Vagina (tissue), 2 donors: ENCODE data around the gene PALLD. TPM values are rescaled to one million over a fixed set of nuclear protein-coding genes. Genes with fewer than 3 reads are reported as not detected.

Source experiments
- DNase-seq, 2 donors: peaks; one replicate each; pipeline ENCODE4 v3.0.0-alpha.2; 2017; ENCODE audit errors: extremely low spot score in 2 of 2
- H3K27ac ChIP-seq: fragments of 200-600 bp; sonication (generic); one replicate; pipeline ENCODE4 v1.5.1; 2019
- H3K27me3 ChIP-seq: fragments of 200-600 bp; sonication (generic); one replicate; pipeline ENCODE4 v1.5.1; 2019
- H3K36me3 ChIP-seq, 2 donors: fragments of 200-600 bp; sonication (generic); one replicate each; pipeline ENCODE4 v1.5.1; 2017 to 2019
- H3K4me1 ChIP-seq: fragments of 200-600 bp; sonication (generic); one replicate; pipeline ENCODE4 v1.5.1; 2019
- H3K4me3 ChIP-seq, 2 donors: fragments of 200-600 bp; sonication (generic); 1 replicate in 1 of 2; 2 replicates in 1 of 2; pipeline ENCODE4 v1.5.1; 2016 to 2019
- H3K9me3 ChIP-seq: fragments of 200-600 bp; sonication (generic); one replicate; pipeline ENCODE4 v1.5.1; 2019
- POLR2A ChIP-seq, 2 donors: fragments of 450-650 bp; IDR thresholded peaks; one replicate each; pipeline ENCODE4 v1.6.1; 2017; ENCODE audit warnings: antibody characterized with exemption in 2 of 2, mild to moderate bottlenecking in 2 of 2, moderate library complexity in 2 of 2
- POLR2AphosphoS5 ChIP-seq, 2 donors: sonication (generic); formaldehyde crosslinking; IDR thresholded peaks; one replicate each; pipeline ENCODE4 v1.9.0; 2017; ENCODE audit warnings: antibody characterized with exemption in 2 of 2, mild to moderate bottlenecking in 2 of 2, low read depth in 1 of 2; ENCODE audit not compliant: insufficient read depth in 1 of 2
- intact Hi-C: fragments of 100-400 bp; cut with DNase I; formaldehyde crosslinking; loops from one replicate; pipeline ENCODE4 v1.15.1; 2023
- total RNA-seq: library from RNA; depleted of rRNA; stranded (reverse); fragments of >200 nt; gene quantifications from one replicate; pipeline ENCODE4 v1.2.3, GENCODE V29; 2016
- TF ChIP-seq, protein P1 (sequence below), 3 experiments: fragments of 450-650 bp in 2 of 3; fragments of 200-600 bp in 1 of 3; sonication (generic) in 1 of 3; IDR thresholded peaks; one replicate each; pipeline ENCODE4 v1.5.1; 2017 to 2019; ENCODE audit warnings: antibody characterized with exemption in 3 of 3, mild to moderate bottlenecking in 2 of 3, moderate library complexity in 2 of 3

The PALLD gene
- total RNA-seq, 1 donor from 2014 or later = 229 TPM

DNA sequence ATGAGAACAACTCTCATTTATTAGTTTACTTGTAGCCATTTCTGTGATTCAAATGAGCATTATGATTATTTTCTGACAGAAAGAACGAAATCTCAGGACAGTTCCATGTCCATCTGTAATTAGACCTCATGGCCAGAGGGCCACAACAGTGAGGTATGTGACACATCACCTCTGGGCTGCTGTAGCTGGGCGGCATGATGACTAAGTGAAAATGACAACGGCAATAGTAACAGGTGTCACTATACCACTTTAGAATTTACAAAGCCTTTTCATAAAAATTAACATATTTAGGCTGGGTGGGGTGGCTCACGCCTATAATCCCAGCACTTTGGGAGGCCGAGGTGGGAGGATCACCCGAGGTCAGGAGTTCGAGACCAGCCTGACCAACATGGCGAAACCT lies 260.6 kb downstream of the PALLD start:
- Histone ChIP-seq H3K4me3 (no peak overlapping the region), H3K4me1 (no peaks in the 10 kb centered on the region), H3K36me3 (no peaks in the 10 kb centered on the region), H3K9me3 (no peaks in the 10 kb centered on the region), H3K27ac (no peak overlapping the region), H3K27me3 (no peaks in the 10 kb centered on the region)
- TF ChIP-seq, protein P1, sequence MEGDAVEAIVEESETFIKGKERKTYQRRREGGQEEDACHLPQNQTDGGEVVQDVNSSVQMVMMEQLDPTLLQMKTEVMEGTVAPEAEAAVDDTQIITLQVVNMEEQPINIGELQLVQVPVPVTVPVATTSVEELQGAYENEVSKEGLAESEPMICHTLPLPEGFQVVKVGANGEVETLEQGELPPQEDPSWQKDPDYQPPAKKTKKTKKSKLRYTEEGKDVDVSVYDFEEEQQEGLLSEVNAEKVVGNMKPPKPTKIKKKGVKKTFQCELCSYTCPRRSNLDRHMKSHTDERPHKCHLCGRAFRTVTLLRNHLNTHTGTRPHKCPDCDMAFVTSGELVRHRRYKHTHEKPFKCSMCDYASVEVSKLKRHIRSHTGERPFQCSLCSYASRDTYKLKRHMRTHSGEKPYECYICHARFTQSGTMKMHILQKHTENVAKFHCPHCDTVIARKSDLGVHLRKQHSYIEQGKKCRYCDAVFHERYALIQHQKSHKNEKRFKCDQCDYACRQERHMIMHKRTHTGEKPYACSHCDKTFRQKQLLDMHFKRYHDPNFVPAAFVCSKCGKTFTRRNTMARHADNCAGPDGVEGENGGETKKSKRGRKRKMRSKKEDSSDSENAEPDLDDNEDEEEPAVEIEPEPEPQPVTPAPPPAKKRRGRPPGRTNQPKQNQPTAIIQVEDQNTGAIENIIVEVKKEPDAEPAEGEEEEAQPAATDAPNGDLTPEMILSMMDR (IDR thresholded peaks at IDR 0.05) = no peak
- TF ChIP-seq POLR2AphosphoS5 (IDR thresholded peaks at IDR 0.05; ENCODE audit: insufficient read depth in 1 of 2, low read depth in 1 of 2) (no peak), POLR2A (IDR thresholded peaks at IDR 0.05) (no peak)
- DNase-seq = no peak
- intact Hi-C loops = no loop called here

DNA sequence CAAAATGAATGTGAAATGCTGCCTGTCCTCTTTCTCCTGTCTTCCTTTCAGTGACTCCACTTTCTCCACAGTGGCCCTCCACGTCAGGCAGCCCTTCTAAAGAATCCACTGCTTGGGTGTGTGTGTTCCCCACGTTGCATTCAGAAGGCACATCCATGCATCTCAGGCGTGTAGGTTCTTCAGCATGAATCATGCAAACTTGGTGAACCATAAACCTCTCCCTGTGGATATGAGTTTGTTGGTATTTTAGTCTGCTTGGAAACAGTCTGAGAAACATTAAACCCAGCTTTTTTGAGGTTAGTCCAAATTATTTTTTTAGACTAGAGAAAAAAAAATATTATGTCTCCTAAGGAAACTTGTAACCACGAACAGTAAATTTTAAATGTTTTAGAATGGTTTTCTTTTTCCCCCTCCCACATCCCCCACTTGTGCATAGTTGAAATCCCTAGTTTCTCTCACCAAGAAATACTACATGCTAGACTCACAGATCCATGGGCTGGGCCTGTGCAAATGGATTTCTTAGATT lies 261.6 kb downstream of the PALLD start:
- no peak for DNase-seq
- Histone ChIP-seq H3K4me3 (no peak overlapping the region), H3K27ac (no peak overlapping the region), H3K27me3 (no peaks in the 10 kb centered on the region), H3K9me3 (no peaks in the 10 kb centered on the region), H3K4me1 (no peaks in the 10 kb centered on the region), H3K36me3 (no peaks in the 10 kb centered on the region)
- TF ChIP-seq, protein P1 (IDR thresholded peaks at IDR 0.05) = no peak
- TF ChIP-seq POLR2AphosphoS5 (IDR thresholded peaks at IDR 0.05; ENCODE audit: insufficient read depth in 1 of 2, low read depth in 1 of 2) (no peak), POLR2A (IDR thresholded peaks at IDR 0.05) (no peak)
- intact Hi-C loops = no loop called here

DNA sequence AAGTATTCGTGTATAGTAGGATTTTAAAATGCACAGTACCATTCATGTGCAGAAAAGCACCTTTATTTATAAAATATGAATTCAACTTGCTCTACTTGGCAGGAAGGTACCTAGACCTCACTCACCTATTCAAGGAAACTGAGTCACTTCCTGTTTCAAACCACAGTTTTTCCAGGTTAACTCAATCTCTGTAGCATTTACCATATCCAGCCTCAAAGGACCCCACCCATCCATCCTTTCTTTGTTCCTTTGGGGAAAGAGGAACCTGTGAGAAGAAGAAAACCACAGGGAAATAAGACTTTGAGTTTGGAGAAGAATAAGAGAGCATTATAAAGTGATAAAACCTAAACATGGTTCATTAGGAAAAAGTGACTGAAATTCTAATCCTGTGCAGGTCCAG lies 262.5 kb downstream of the PALLD start:
- Histone ChIP-seq H3K4me3 (no peak overlapping the region), H3K27ac (no peak overlapping the region), H3K27me3 (no peaks in the 10 kb centered on the region), H3K4me1 (no peaks in the 10 kb centered on the region), H3K9me3 (no peaks in the 10 kb centered on the region), H3K36me3 (no peaks in the 10 kb centered on the region)
- TF ChIP-seq POLR2AphosphoS5 (IDR thresholded peaks at IDR 0.05; ENCODE audit: insufficient read depth in 1 of 2, low read depth in 1 of 2) (no peak), POLR2A (IDR thresholded peaks at IDR 0.05) (no peak)
- TF ChIP-seq, protein P1 (IDR thresholded peaks at IDR 0.05) = no peak
- DNase-seq = no peak
- intact Hi-C loops = no loop called here

DNA sequence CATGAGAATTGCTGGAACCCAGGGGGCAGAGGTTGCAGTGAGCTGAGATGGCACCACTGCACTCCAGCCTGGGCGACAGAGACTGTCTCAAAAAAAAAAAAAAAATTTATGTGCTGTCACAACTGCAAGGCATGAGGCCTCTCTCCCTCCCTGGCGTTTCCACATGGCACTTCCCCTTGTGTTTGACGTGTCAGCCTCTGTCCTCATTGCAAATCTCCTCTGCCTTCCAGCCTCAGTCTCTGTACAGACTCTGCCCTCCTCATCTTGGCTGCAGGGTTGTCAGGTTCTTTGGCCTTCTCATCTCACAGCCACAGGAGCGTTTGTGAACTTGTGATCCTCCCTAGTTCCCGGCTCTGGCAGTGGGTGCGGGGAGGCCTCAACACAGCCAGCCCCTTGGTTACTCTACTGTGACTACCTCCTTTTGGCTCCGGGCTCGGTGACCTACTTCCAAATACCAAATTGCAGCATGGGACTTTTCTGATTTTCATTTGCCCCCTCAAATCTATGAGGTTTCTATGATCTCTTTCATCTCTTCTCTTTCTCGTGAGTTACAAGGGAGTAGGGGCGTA lies 263.2 kb downstream of the PALLD start:
- no peak for DNase-seq
- Histone ChIP-seq H3K27ac (no peak overlapping the region), H3K27me3 (no peaks in the 10 kb centered on the region), H3K9me3 (no peaks in the 10 kb centered on the region), H3K4me3 (no peak overlapping the region), H3K4me1 (peaks cover 4% of the 10 kb centered on the region), H3K36me3 (no peaks in the 10 kb centered on the region)
- TF ChIP-seq POLR2AphosphoS5 (IDR thresholded peaks at IDR 0.05; ENCODE audit: insufficient read depth in 1 of 2, low read depth in 1 of 2) (no peak), POLR2A (IDR thresholded peaks at IDR 0.05) (no peak)
- TF ChIP-seq, protein P1 (IDR thresholded peaks at IDR 0.05) = no peak
- intact Hi-C loops = loop anchor here (10.0 kb wide), 1 partner anchor 55 kb away; no protein-coding TSS in a partner anchor

DNA sequence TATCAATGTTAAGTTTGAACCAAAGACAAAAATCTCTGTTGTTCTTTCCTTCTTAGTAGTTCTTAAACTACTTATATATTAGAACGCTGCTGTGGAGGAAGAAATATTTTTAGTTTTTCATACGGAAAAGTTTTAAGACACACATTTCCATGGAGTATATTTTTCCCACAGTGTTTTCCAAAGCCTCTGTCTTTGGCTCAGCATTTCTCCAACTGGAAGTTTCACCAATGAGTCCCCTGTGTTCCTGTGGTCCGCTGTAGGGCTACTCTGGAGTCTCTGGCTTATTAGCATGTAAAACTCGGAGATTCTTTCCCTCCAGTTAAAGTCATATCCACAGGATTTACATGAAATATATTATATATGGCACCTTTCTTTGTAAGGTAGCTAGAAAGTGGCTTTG lies 264.2 kb downstream of the PALLD start:
- TF ChIP-seq, protein P1 (IDR thresholded peaks at IDR 0.05) = no peak
- TF ChIP-seq POLR2AphosphoS5 (IDR thresholded peaks at IDR 0.05; ENCODE audit: insufficient read depth in 1 of 2, low read depth in 1 of 2) (no peak), POLR2A (IDR thresholded peaks at IDR 0.05) (no peak)
- Histone ChIP-seq H3K27me3 (no peaks in the 10 kb centered on the region), H3K4me1 (peaks cover 14% of the 10 kb centered on the region), H3K4me3 (no peak overlapping the region), H3K36me3 (no peaks in the 10 kb centered on the region), H3K27ac (no peak overlapping the region), H3K9me3 (no peaks in the 10 kb centered on the region)
- intact Hi-C loops = loop anchor here (10.0 kb wide), 1 partner anchor 54 kb away; no protein-coding TSS in a partner anchor
- no peak for DNase-seq
